Tibial nerve (tissue), 4 donors: ENCODE results near the gene RIN3. TPM values are rescaled to one million over a fixed set of nuclear protein-coding genes. Genes with fewer than 3 reads are reported as not detected.

ENCODE experiments used
- DNase-seq, 2 donors: peaks; one replicate each; pipeline ENCODE4 v3.0.0-alpha.2; 2019; ENCODE audit warnings: low spot score in 2 of 2
- H3K27ac ChIP-seq, 4 donors: fragments of 200-600 bp; sonication (generic) in 3 of 4; one replicate each; pipeline ENCODE4 v1.5.1; 2017 to 2019; ENCODE audit warnings: mild to moderate bottlenecking in 1 of 4
- H3K27me3 ChIP-seq, 2 donors: fragments of 200-600 bp; sonication (generic) in 1 of 2; one replicate each; pipeline versions ENCODE4 v1.5.1 to v1.6.0; 2017 to 2019
- H3K36me3 ChIP-seq, 3 donors: fragments of 200-600 bp; sonication (generic); one replicate each; pipeline ENCODE4 v1.5.1; 2018 to 2019
- H3K4me1 ChIP-seq, 4 donors: fragments of 200-600 bp; sonication (generic) in 3 of 4; one replicate each; pipeline ENCODE4 v1.5.1; 2017 to 2019
- H3K4me3 ChIP-seq, 4 donors: fragments of 200-600 bp; sonication (generic) in 3 of 4; one replicate each; pipeline ENCODE4 v1.5.1; 2017 to 2019; ENCODE audit warnings: mild to moderate bottlenecking in 1 of 4, moderate library complexity in 1 of 4
- H3K9me3 ChIP-seq, 4 donors: fragments of 200-600 bp; sonication (generic) in 3 of 4; one replicate each; pipeline ENCODE4 v1.5.1; 2017 to 2019
- EP300 ChIP-seq, 2 donors: sonication (generic); formaldehyde crosslinking; IDR thresholded peaks; one replicate each; pipeline ENCODE4 v1.6.1; 2017; ENCODE audit warnings: antibody characterized with exemption in 2 of 2, mild to moderate bottlenecking in 1 of 2
- POLR2A ChIP-seq, 2 donors: fragments of 450-650 bp; IDR thresholded peaks; one replicate each; pipeline ENCODE4 v1.6.1; 2017; ENCODE audit warnings: antibody characterized with exemption in 2 of 2, mild to moderate bottlenecking in 2 of 2, moderate library complexity in 2 of 2
- WGBS, 2 donors: methylation state at CpG; one replicate each; pipeline ENCODE4 v1.1.5; 2018; 5-methylcytosine and 5-hydroxymethylcytosine counted together
- total RNA-seq, 4 donors: library from RNA; depleted of rRNA; stranded (reverse); fragments of >200 nt; gene quantifications; one replicate each; pipeline ENCODE4 v1.1.0, GENCODE V29; 2016
- TF ChIP-seq, protein P1 (sequence below), 5 experiments: fragments of 200-600 bp in 3 of 5; fragments of 450-650 bp in 2 of 5; sonication (generic) in 3 of 5; IDR thresholded peaks; one replicate each; pipeline ENCODE4 v1.5.1; 2016 to 2019; ENCODE audit warnings: antibody characterized with exemption in 5 of 5, mild to moderate bottlenecking in 3 of 5, moderate library complexity in 2 of 5

The RIN3 gene
- total RNA-seq, 4 donors from 2014 or later: 14.2 to 34.2 (median 15.5) TPM

DNA sequence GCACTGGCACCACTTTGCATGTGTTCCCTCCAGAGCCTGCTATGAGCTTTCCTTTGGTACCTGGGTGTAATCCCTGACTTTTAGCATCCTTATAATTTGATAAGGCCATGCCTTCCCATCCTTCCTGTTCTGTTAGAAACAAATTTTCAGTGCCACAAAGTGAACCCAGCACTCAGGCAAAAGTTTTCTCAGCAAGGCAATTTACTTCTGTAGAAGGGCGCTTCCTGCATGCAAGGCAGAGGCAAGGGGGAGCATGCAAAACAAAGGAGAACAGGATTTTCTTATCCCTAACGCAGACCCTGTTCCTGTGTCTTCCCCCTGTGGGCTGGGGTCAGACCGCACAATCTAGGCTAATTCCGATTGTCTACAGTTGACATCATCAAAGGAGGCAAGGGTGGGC lies 108.7 kb downstream of the RIN3 start:
- peaks cover 0 to 18% (median 0%) of the 10 kb centered on the region in 3 donors for H3K36me3 ChIP-seq
- WGBS, 2 donors: 93 to 97% methylated on average over 4 of the region's 4 CpGs

DNA sequence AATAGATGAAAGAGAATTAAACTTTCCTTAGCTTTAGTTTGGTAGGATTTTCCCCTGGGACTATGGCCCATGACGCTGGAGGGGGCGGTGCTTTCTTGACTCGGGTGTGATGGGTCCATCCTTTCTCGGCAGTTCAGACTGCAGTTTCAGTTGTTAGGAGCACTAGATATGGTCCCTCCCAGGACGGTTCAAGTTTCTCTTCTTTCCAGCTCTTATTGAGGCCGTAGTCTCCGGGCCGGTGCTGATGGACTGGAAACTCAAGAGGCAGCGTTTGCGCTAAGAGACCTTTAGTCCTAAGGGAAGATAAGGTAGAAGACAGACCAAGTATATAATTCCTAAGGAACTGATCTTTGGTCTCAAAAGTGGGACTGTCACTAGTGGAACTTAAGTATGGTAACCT lies 111.2 kb downstream of the RIN3 start:
- peak overlapping the region in 2 of 4 donors; percentile 20 to 46 for H3K27ac ChIP-seq

More for the DNA sequence above, 108.7 kb downstream of the RIN3 start:
- no peak overlapping the region for H3K4me3 ChIP-seq
- no peak overlapping the region for H3K27ac ChIP-seq
- peaks cover 0 to 35% (median 0%) of the 10 kb centered on the region in 4 donors for H3K9me3 ChIP-seq
- H3K4me1 ChIP-seq: no peaks in the 10 kb centered on the region
- no peaks in the 10 kb centered on the region for H3K27me3 ChIP-seq
- TF ChIP-seq EP300 (IDR thresholded peaks at IDR 0.05) (no peak), POLR2A (IDR thresholded peaks at IDR 0.05) (no peak)
- TF ChIP-seq, protein P1, sequence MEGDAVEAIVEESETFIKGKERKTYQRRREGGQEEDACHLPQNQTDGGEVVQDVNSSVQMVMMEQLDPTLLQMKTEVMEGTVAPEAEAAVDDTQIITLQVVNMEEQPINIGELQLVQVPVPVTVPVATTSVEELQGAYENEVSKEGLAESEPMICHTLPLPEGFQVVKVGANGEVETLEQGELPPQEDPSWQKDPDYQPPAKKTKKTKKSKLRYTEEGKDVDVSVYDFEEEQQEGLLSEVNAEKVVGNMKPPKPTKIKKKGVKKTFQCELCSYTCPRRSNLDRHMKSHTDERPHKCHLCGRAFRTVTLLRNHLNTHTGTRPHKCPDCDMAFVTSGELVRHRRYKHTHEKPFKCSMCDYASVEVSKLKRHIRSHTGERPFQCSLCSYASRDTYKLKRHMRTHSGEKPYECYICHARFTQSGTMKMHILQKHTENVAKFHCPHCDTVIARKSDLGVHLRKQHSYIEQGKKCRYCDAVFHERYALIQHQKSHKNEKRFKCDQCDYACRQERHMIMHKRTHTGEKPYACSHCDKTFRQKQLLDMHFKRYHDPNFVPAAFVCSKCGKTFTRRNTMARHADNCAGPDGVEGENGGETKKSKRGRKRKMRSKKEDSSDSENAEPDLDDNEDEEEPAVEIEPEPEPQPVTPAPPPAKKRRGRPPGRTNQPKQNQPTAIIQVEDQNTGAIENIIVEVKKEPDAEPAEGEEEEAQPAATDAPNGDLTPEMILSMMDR (IDR thresholded peaks at IDR 0.05): no peak
- DNase-seq: no peak

DNA sequence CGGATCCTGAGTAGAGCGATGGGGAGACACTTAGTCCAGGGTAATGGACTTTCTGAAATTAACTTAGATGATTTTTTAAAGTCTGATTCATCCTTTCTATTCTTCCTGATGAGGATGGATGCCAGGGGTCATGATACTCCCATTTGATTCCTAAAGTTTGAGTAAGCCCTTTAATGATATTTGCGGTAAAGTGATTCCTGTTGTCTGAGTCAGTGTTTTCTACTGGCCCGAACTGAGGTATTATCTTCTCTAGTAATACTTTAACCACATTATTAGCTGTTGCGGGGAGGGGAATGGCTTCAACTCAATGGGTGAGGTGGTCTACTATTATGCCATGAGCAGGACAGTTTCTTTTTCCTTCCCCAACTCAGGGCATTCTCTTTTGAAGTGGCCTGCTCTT lies 111.6 kb downstream of the RIN3 start:
- H3K27me3 ChIP-seq: no peaks in the 10 kb centered on the region
- peak in 1 of 2 donors; percentile 34 for DNase-seq
- TF ChIP-seq EP300 (IDR thresholded peaks at IDR 0.05) (no peak), POLR2A (IDR thresholded peaks at IDR 0.05) (no peak)
- TF ChIP-seq, protein P1 (IDR thresholded peaks at IDR 0.05): no peak
- 75 to 85% methylated on average over 5 of the region's 5 CpGs for WGBS, 2 donors
- H3K27ac ChIP-seq: peak overlapping the region in 2 of 4 donors; percentile 20 to 46
- H3K4me3 ChIP-seq: no peak overlapping the region
- H3K9me3 ChIP-seq: peaks cover 0 to 52% (median 0%) of the 10 kb centered on the region in 4 donors
- no peaks in the 10 kb centered on the region for H3K4me1 ChIP-seq
- H3K36me3 ChIP-seq: peaks cover 0 to 30% (median 0%) of the 10 kb centered on the region in 3 donors

More for the DNA sequence above, 111.2 kb downstream of the RIN3 start:
- H3K4me3 ChIP-seq: no peak overlapping the region
- H3K4me1 ChIP-seq: no peaks in the 10 kb centered on the region
- no peaks in the 10 kb centered on the region for H3K27me3 ChIP-seq
- peaks cover 0 to 52% (median 0%) of the 10 kb centered on the region in 4 donors for H3K9me3 ChIP-seq
- DNase-seq: no peak
- H3K36me3 ChIP-seq: peaks cover 0 to 30% (median 0%) of the 10 kb centered on the region in 3 donors
- 88 to 89% methylated on average over 10 of the region's 10 CpGs for WGBS, 2 donors
- no peak for TF ChIP-seq POLR2A (IDR thresholded peaks at IDR 0.05)
- TF ChIP-seq EP300 (IDR thresholded peaks at IDR 0.05): no peak
- TF ChIP-seq, protein P1 (IDR thresholded peaks at IDR 0.05): no peak

DNA sequence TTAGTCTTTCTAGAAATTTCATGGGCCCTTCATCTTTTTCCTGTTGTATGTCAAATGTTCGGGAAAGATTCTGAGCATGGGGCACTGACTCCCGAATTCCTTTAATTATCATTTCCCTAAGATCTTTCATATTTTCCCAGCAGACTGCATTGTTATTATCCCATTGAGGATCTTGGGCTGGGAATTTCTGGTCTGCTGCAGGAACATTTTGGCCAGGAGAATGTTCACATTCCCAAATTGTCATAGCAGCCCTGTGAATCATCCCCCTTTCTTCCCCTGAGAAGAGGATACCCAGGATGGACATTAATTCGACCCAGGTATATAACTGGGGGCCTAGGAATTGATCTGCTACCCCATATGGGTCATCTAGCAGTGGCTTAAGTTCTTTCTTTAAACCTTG lies 112.5 kb downstream of the RIN3 start:
- Histone ChIP-seq H3K4me3 (no peak overlapping the region), H3K36me3 (peaks cover 0 to 30% (median 0%) of the 10 kb centered on the region in 3 donors), H3K27ac (no peak overlapping the region), H3K27me3 (no peaks in the 10 kb centered on the region), H3K4me1 (no peaks in the 10 kb centered on the region), H3K9me3 (peaks cover 0 to 52% (median 0%) of the 10 kb centered on the region in 4 donors)
- no peak for DNase-seq
- TF ChIP-seq, protein P1 (IDR thresholded peaks at IDR 0.05): no peak
- TF ChIP-seq EP300 (IDR thresholded peaks at IDR 0.05) (no peak), POLR2A (IDR thresholded peaks at IDR 0.05) (no peak)
- 72 to 75% methylated on average over 3 of the region's 3 CpGs for WGBS, 2 donors

DNA sequence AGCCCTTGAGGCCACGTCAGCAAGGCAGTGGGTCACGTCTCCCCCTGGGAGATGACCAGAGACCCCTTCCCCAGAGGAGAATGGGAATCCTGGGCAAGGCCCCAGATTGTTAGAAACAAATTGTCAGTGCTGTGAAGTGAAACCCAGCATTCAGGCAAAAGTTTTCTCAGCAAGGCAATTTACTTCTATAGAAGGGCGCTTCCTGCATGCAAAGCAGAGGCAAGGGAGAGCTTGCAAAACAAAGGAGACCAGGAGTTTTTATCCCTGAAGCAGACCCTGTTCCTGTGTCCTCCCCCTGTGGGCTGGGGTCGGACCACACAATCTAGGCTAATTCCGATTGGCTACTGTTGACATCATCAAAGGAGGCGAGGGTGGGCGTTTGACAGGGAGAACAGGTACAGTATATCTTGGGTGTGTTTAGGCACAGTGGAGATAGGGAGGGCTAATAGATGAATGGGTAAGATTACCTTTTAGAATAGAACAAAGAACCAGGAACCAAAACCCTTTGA lies 114.2 kb downstream of the RIN3 start:
- 95 to 98% methylated on average over 7 of the region's 7 CpGs for WGBS, 2 donors
- Histone ChIP-seq H3K27ac (no peak overlapping the region), H3K4me3 (no peak overlapping the region), H3K27me3 (no peaks in the 10 kb centered on the region), H3K4me1 (peaks cover 0 to 4% (median 0%) of the 10 kb centered on the region in 4 donors), H3K36me3 (peaks cover 0 to 23% (median 0%) of the 10 kb centered on the region in 3 donors), H3K9me3 (peaks cover 0 to 42% (median 0%) of the 10 kb centered on the region in 4 donors)
- TF ChIP-seq, protein P1 (IDR thresholded peaks at IDR 0.05): no peak
- TF ChIP-seq POLR2A (IDR thresholded peaks at IDR 0.05) (no peak), EP300 (IDR thresholded peaks at IDR 0.05) (no peak)
- DNase-seq: no peak
